HG03378 (cell line): Measurements from ENCODE around the gene SCD.
"Not testable (repeated sequence)": the region's sequence is repeated elsewhere in the genome, so short reads cannot be mapped to it uniquely, and the experiment has no call there.

Experiments
- ATAC-seq: cut with Tn5 transposase; IDR thresholded peaks from one replicate; pipeline ENCODE4 v1.9.1; 2021; ENCODE audit warnings: mild to moderate bottlenecking, moderate library complexity; ENCODE audit not compliant: unreplicated experiment

The SCD gene

GRCh38 chr10:100359529-100360150 lies 12.6 kb downstream of the SCD start:
- no peak for ATAC-seq

DNA sequence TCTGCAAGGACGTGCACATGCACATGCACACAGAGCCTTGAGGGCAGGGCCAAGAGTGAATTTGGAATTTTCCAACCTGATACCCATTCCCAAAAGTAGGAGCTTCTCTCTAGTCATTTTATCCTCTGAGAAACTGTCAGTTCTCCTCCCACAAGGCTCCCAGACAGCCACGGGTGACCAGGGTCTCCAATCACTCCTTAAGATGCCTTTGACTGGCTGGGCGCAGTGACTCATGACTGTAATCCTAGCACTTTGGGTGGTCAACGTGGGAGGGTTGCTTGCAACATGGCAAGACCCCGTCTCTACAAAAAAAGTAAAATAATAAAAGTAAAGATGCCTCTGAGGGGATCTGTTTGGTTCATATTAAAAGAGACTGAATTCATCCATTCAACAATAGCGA lies 13.2 kb downstream of the SCD start:
- ATAC-seq, result no peak

- no peak for ATAC-seq
Observed at GRCh38 chr10:100362570-100363496, 15.8 kb downstream of the SCD start.

DNA sequence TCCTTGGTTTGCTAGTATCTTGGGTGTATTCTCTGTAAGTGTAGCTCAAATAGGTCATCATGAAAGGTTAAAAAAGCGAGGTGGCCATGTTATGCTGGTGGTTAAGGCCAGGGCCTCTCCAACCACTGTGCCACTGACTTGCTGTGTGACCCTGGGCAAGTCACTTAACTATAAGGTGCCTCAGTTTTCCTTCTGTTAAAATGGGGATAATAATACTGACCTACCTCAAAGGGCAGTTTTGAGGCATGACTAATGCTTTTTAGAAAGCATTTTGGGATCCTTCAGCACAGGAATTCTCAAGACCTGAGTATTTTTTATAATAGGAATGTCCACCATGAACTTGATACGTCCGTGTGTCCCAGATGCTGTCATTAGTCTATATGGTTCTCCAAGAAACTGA lies 17.1 kb downstream of the SCD start:
- ATAC-seq, result no peak

GRCh38 chr10:100364735-100365391 lies 17.8 kb downstream of the SCD start:
- no peak for ATAC-seq

DNA sequence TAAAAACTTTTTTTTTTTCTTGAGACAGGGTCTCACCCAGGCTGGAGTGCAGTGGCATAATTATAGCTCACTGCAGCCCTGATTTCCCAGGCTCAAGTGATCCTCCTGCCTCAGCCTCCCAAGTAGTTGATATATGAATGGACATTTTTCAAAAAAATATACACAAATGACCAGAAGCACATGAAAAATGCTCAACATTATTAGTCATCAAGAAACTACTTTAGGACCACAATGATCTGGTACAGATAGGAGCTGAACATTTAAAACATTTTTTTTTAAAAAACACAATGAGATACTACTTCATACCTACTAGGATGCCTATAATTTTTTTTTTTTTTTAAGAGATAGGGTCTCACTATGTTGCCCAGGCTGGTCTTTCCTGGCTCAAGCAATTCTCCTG lies 21.7 kb downstream of the SCD start:
- ATAC-seq, result no peak

GRCh38 chr10:100370714-100371481 lies 23.9 kb downstream of the SCD start:
- ATAC-seq, result no peak

DNA sequence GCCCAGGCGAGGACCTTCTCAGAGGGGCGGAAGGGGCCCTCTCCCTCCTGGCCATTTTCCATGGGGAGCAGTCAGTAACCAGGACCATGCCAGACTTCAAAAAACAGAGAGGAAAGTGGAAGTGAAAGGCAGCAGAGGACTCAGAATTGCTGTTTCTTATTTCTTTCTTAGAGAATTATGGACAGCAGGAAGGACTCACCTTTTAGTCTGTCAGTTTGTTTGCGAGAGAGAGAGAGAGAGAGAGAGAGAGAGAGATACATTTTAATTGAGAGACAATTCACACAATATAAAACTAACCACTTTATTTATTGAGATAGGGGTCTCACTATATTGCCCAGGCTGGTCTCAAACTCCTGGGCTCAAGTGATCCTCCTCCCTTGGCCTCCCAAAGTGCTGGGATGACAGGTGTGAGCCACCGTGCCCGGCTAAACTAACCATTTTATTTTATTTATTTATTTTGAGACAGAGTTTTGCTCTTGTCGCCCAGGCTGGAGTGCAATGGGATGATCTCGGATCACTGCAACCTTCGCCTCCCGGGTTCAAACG lies 24.5 kb downstream of the SCD start:
- no peak for ATAC-seq

GRCh38 chr10:100372415-100373297 lies 25.6 kb downstream of the SCD start:
- ATAC-seq, result no peak

GRCh38 chr10:100373298-100374199 lies 26.5 kb downstream of the SCD start:
- ATAC-seq, result peak; percentile 85

DNA sequence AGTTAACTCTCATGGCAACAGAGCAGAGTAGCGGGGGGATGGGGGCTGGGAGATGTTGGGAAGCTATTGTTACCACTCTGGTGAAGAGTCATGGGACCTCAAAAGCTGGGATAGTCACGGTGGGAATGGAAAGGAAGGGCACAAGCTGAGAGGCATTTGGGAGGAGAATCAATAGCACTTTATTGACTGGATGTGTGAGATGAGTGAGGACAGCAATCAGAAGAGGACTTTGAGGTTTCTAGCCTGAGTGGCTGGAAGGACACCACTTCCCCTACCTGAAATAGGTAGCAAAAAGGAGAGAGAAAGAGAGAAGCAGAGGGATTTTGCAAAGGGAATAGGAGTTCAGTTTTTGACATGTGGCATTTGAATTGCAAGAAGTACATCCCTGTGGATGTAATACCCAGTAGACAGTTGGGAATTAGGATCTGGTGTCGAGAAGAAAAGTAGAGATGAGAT lies 27.2 kb downstream of the SCD start:
- ATAC-seq, result no peak

- ATAC-seq, result not testable (repeated sequence)
Observed at GRCh38 chr10:100374677-100375353, 27.8 kb downstream of the SCD start.

GRCh38 chr10:100376656-100377055 lies 29.6 kb downstream of the SCD start:
- not testable (repeated sequence) for ATAC-seq

GRCh38 chr10:100377830-100378229 lies 30.8 kb downstream of the SCD start:
- ATAC-seq, result no peak

GRCh38 chr10:100380400-100380799 lies 33.4 kb downstream of the SCD start:
- no peak for ATAC-seq

- ATAC-seq, result no peak
Observed at GRCh38 chr10:100382553-100382952, 35.5 kb downstream of the SCD start.

DNA sequence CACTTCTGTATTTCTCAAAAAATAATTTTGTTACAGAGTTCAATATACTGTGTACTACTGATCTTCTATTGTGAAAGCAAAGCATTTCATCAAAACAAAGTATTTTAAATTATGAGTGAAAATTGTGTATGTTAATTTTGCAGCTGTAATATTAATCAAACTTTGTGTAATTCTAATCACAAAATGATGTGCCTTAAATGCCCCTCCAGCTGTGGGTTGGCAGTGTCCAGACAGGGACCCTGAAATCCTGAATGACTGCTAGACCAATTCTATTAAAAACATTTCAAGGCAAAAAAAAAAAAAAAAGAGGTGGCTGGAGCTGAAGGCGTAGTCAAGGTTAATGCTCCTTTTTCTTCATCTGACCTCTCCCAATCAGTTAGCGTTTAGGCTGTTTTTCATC lies 36.2 kb downstream of the SCD start:
- no peak for ATAC-seq
